ENCODE data around the gene NECAB3.

DNA sequence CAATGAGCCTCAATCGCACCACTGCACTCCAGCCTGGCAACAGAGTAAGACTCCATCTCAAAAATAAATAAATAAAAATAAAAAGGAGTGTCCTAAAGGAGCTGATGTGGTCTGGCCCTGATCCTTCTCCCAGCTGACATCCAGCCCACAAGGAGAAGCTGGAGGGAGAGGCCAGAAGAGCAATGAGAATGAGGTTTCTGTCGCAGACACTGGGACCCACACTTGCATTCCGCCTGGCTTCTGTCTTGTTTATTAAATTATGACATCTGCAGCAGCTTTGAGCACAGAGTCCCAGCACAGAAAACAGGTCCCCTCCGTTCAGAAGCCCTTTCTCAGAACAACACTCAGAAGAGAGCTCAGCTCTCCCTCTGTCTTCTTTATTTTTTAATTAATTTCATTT is 22.2 kb upstream of the NECAB3 start:
- TF ChIP-seq, protein P1, sequence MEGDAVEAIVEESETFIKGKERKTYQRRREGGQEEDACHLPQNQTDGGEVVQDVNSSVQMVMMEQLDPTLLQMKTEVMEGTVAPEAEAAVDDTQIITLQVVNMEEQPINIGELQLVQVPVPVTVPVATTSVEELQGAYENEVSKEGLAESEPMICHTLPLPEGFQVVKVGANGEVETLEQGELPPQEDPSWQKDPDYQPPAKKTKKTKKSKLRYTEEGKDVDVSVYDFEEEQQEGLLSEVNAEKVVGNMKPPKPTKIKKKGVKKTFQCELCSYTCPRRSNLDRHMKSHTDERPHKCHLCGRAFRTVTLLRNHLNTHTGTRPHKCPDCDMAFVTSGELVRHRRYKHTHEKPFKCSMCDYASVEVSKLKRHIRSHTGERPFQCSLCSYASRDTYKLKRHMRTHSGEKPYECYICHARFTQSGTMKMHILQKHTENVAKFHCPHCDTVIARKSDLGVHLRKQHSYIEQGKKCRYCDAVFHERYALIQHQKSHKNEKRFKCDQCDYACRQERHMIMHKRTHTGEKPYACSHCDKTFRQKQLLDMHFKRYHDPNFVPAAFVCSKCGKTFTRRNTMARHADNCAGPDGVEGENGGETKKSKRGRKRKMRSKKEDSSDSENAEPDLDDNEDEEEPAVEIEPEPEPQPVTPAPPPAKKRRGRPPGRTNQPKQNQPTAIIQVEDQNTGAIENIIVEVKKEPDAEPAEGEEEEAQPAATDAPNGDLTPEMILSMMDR (IDR thresholded peaks at IDR 0.05; ENCODE audit: insufficient read depth, low read depth, low read length), result no peak
- TF ChIP-seq EZH2 (IDR thresholded peaks at IDR 0.05; ENCODE audit: insufficient read depth, low read length), result no peak
